T1000 (cell line): Measurements from ENCODE around the gene TRABD2B.

Source experiments
- DNase-seq: peaks from one replicate; lab custom pipeline; 2025; ENCODE audit warnings: mixed read lengths; lab: John Stamatoyannopoulos, UW

Gene TRABD2B

GRCh38 chr1:47876587-47876963, 120.6 kb downstream of the TRABD2B start:
- DNase-seq, result no peak

GRCh38 chr1:47875831-47876586, 121.2 kb downstream of the TRABD2B start:
- DNase-seq, result no peak

GRCh38 chr1:47875036-47875435, 122.1 kb downstream of the TRABD2B start:
- DNase-seq, result no peak

- DNase-seq, result no peak
These were observed 123.8 kb downstream of the TRABD2B start for GRCh38 chr1:47873337-47873736.

GRCh38 chr1:47872886-47873285, 124.3 kb downstream of the TRABD2B start:
- no peak for DNase-seq

GRCh38 chr1:47871799-47872353, 125.3 kb downstream of the TRABD2B start:
- DNase-seq, result no peak

- DNase-seq, result no peak
These were observed 126.1 kb downstream of the TRABD2B start for GRCh38 chr1:47870946-47871676.

GRCh38 chr1:47870480-47870879, 126.7 kb downstream of the TRABD2B start:
- DNase-seq, result no peak

GRCh38 chr1:47868348-47868676, 128.9 kb downstream of the TRABD2B start:
- no peak for DNase-seq

- no peak for DNase-seq
These were observed 129.5 kb downstream of the TRABD2B start for GRCh38 chr1:47867438-47868347.

GRCh38 chr1:47866601-47867437, 130.4 kb downstream of the TRABD2B start:
- DNase-seq, result no peak

GRCh38 chr1:47865881-47866535, 131.2 kb downstream of the TRABD2B start:
- DNase-seq, result no peak

GRCh38 chr1:47859092-47859743, 138.0 kb downstream of the TRABD2B start:
- no peak for DNase-seq

GRCh38 chr1:47856996-47857395, 140.2 kb downstream of the TRABD2B start:
- no peak for DNase-seq

- no peak for DNase-seq
These were observed 142.0 kb downstream of the TRABD2B start for GRCh38 chr1:47855230-47855629.

GRCh38 chr1:47854552-47855144, 142.5 kb downstream of the TRABD2B start:
- no peak for DNase-seq

GRCh38 chr1:47853852-47854251, 143.3 kb downstream of the TRABD2B start:
- no peak for DNase-seq

GRCh38 chr1:47853059-47853458, 144.1 kb downstream of the TRABD2B start:
- no peak for DNase-seq

- DNase-seq, result no peak
These were observed 145.0 kb downstream of the TRABD2B start for GRCh38 chr1:47852006-47852718.
